Stimulated activated memory B cell treated with anti-CD40 and anti-IgM and Interleukin-4, amounts not matched to agents 10 μg/mL and 1 μg/mL and 100 μg/mL, for 72 hours (primary cell): ENCODE data around the gene MCM10.
"Not testable (repeated sequence)": the region's sequence is repeated elsewhere in the genome, so short reads cannot be mapped to it uniquely, and the experiment has no call there.

ENCODE experiments used
- ATAC-seq: fragments of 150-1000 bp; cut with Tn5 transposase; 2 replicates; pipeline ENCODE4 v1.10.0; 2021
- H3K27ac Mint-ChIP-seq: one replicate; pipeline ENCODE4 v1.8.0; 2022; ENCODE audit warnings: mild to moderate bottlenecking, mixed read lengths
- H3K27me3 Mint-ChIP-seq: one replicate; pipeline ENCODE4 v1.8.0; 2022; ENCODE audit warnings: mixed read lengths
- H3K36me3 Mint-ChIP-seq: one replicate; pipeline ENCODE4 v1.8.0; 2022; ENCODE audit warnings: mixed read lengths
- H3K4me1 Mint-ChIP-seq: one replicate; pipeline ENCODE4 v1.8.0; 2022; ENCODE audit warnings: mixed read lengths
- H3K4me3 Mint-ChIP-seq: one replicate; pipeline ENCODE4 v1.8.0; 2022; ENCODE audit warnings: mild to moderate bottlenecking, moderate library complexity, mixed read lengths
- H3K9me3 Mint-ChIP-seq: one replicate; pipeline ENCODE4 v1.8.0; 2022; ENCODE audit warnings: mixed read lengths

MCM10 gene

GRCh38 chr10:13222566-13222965 lies 61.2 kb downstream of the MCM10 start:
- no peak overlapping the region for H3K27ac Mint-ChIP-seq
- no peaks in the 10 kb centered on the region for H3K27me3 Mint-ChIP-seq
- H3K4me3 Mint-ChIP-seq = no peak overlapping the region
- no peaks in the 10 kb centered on the region for H3K36me3 Mint-ChIP-seq
- H3K4me1 Mint-ChIP-seq = no peaks in the 10 kb centered on the region
- no peaks in the 10 kb centered on the region for H3K9me3 Mint-ChIP-seq
- ATAC-seq = no peak

- Mint-ChIP-seq H3K4me3 (no peak overlapping the region), H3K9me3 (no peaks in the 10 kb centered on the region)
Measured at GRCh38 chr10:13223241-13223640, 61.9 kb downstream of the MCM10 start.

GRCh38 chr10:13224210-13224995 lies 63.0 kb downstream of the MCM10 start:
- H3K36me3 Mint-ChIP-seq = no peaks in the 10 kb centered on the region
- no peak overlapping the region for H3K27ac Mint-ChIP-seq
- no peak overlapping the region for H3K4me3 Mint-ChIP-seq
- no peaks in the 10 kb centered on the region for H3K9me3 Mint-ChIP-seq
- H3K27me3 Mint-ChIP-seq = no peaks in the 10 kb centered on the region
- no peaks in the 10 kb centered on the region for H3K4me1 Mint-ChIP-seq
- ATAC-seq = no peak

More at GRCh38 chr10:13223241-13223640, 61.9 kb downstream of the MCM10 start:
- Mint-ChIP-seq H3K27ac (no peak overlapping the region), H3K27me3 (no peaks in the 10 kb centered on the region), H3K36me3 (no peaks in the 10 kb centered on the region), H3K4me1 (no peaks in the 10 kb centered on the region)
- no peak for ATAC-seq

GRCh38 chr10:13225601-13226000 lies 64.2 kb downstream of the MCM10 start:
- H3K9me3 Mint-ChIP-seq = no peaks in the 10 kb centered on the region
- H3K27me3 Mint-ChIP-seq = no peaks in the 10 kb centered on the region
- no peaks in the 10 kb centered on the region for H3K4me1 Mint-ChIP-seq
- no peak overlapping the region for H3K27ac Mint-ChIP-seq
- no peak for ATAC-seq
- H3K4me3 Mint-ChIP-seq = no peak overlapping the region
- no peaks in the 10 kb centered on the region for H3K36me3 Mint-ChIP-seq

- H3K4me3 Mint-ChIP-seq = no peak overlapping the region
- H3K27ac Mint-ChIP-seq = no peak overlapping the region
- H3K27me3 Mint-ChIP-seq = no peaks in the 10 kb centered on the region
- no peaks in the 10 kb centered on the region for H3K4me1 Mint-ChIP-seq
- H3K36me3 Mint-ChIP-seq = no peaks in the 10 kb centered on the region
- ATAC-seq = no peak
- no peaks in the 10 kb centered on the region for H3K9me3 Mint-ChIP-seq
Measured at GRCh38 chr10:13227031-13227430, 65.7 kb downstream of the MCM10 start.

- Mint-ChIP-seq H3K36me3 (no peaks in the 10 kb centered on the region), H3K9me3 (no peaks in the 10 kb centered on the region), H3K27me3 (peaks cover 21% of the 10 kb centered on the region), H3K4me3 (no peak overlapping the region), H3K27ac (no peak overlapping the region), H3K4me1 (no peaks in the 10 kb centered on the region)
- no peak for ATAC-seq
Measured at GRCh38 chr10:13231190-13231589, 69.8 kb downstream of the MCM10 start.

GRCh38 chr10:13231808-13232207 lies 70.5 kb downstream of the MCM10 start:
- Mint-ChIP-seq H3K4me1 (no peaks in the 10 kb centered on the region), H3K9me3 (no peaks in the 10 kb centered on the region), H3K27me3 (peaks cover 21% of the 10 kb centered on the region), H3K4me3 (no peak overlapping the region), H3K36me3 (no peaks in the 10 kb centered on the region), H3K27ac (no peak overlapping the region)
- ATAC-seq = no peak

GRCh38 chr10:13233358-13233757 lies 72.0 kb downstream of the MCM10 start:
- no peak for ATAC-seq
- H3K9me3 Mint-ChIP-seq = no peaks in the 10 kb centered on the region
- H3K27me3 Mint-ChIP-seq = peaks cover 21% of the 10 kb centered on the region
- no peak overlapping the region for H3K4me3 Mint-ChIP-seq
- H3K36me3 Mint-ChIP-seq = no peaks in the 10 kb centered on the region
- H3K27ac Mint-ChIP-seq = no peak overlapping the region
- no peaks in the 10 kb centered on the region for H3K4me1 Mint-ChIP-seq

- Mint-ChIP-seq H3K9me3 (no peaks in the 10 kb centered on the region), H3K27ac (no peak within 1 kb of the TSS), H3K4me3 (no peak within 1 kb of the TSS), H3K4me1 (no peaks in the 10 kb centered on the region), H3K27me3 (peaks cover 21% of the 10 kb centered on the region), H3K36me3 (no peaks in the 10 kb centered on the region)
- no peak for ATAC-seq
Measured at GRCh38 chr10:13234172-13234571, 72.8 kb downstream of the MCM10 start, which contains the start of gene UCMA. UCMA (minus strand) TSS chr10:13234374; CDS start chr10:13234258, 116 bp downstream.

GRCh38 chr10:13234736-13235135 lies 73.4 kb downstream of the MCM10 start:
- not testable (repeated sequence) for H3K4me3 Mint-ChIP-seq, H3K9me3 Mint-ChIP-seq, ATAC-seq, H3K27ac Mint-ChIP-seq, H3K4me1 Mint-ChIP-seq, H3K36me3 Mint-ChIP-seq
- peaks cover 21% of the 10 kb centered on the region for H3K27me3 Mint-ChIP-seq

- no peak for ATAC-seq
- H3K9me3 Mint-ChIP-seq = no peaks in the 10 kb centered on the region
- peaks cover 21% of the 10 kb centered on the region for H3K27me3 Mint-ChIP-seq
- no peaks in the 10 kb centered on the region for H3K36me3 Mint-ChIP-seq
- H3K27ac Mint-ChIP-seq = no peak overlapping the region
- no peak overlapping the region for H3K4me3 Mint-ChIP-seq
- H3K4me1 Mint-ChIP-seq = no peaks in the 10 kb centered on the region
Measured at GRCh38 chr10:13236638-13237037, 75.3 kb downstream of the MCM10 start.

GRCh38 chr10:13238271-13239077 lies 77.1 kb downstream of the MCM10 start:
- no peak overlapping the region for H3K27ac Mint-ChIP-seq
- peak; percentile 17 for ATAC-seq
- peaks cover 13% of the 10 kb centered on the region for H3K27me3 Mint-ChIP-seq
- no peaks in the 10 kb centered on the region for H3K36me3 Mint-ChIP-seq
- H3K4me3 Mint-ChIP-seq = no peak overlapping the region
- no peaks in the 10 kb centered on the region for H3K4me1 Mint-ChIP-seq
- H3K9me3 Mint-ChIP-seq = no peaks in the 10 kb centered on the region

- Mint-ChIP-seq H3K27ac (no peak overlapping the region), H3K9me3 (no peaks in the 10 kb centered on the region), H3K4me3 (no peak overlapping the region), H3K27me3 (no peaks in the 10 kb centered on the region), H3K4me1 (no peaks in the 10 kb centered on the region), H3K36me3 (no peaks in the 10 kb centered on the region)
- no peak for ATAC-seq
Measured at GRCh38 chr10:13239923-13240322, 78.6 kb downstream of the MCM10 start.

GRCh38 chr10:13241613-13242012 lies 80.3 kb downstream of the MCM10 start:
- Mint-ChIP-seq H3K36me3 (no peaks in the 10 kb centered on the region), H3K27me3 (no peaks in the 10 kb centered on the region), H3K9me3 (no peaks in the 10 kb centered on the region), H3K4me3 (no peak overlapping the region), H3K27ac (no peak overlapping the region), H3K4me1 (no peaks in the 10 kb centered on the region)
- ATAC-seq = no peak

GRCh38 chr10:13242260-13242659 lies 80.9 kb downstream of the MCM10 start:
- H3K27me3 Mint-ChIP-seq, H3K4me3 Mint-ChIP-seq, H3K27ac Mint-ChIP-seq, ATAC-seq, H3K36me3 Mint-ChIP-seq, H3K9me3 Mint-ChIP-seq, H3K4me1 Mint-ChIP-seq: not testable (repeated sequence)

- Mint-ChIP-seq H3K27ac (no peak overlapping the region), H3K36me3 (no peaks in the 10 kb centered on the region), H3K4me1 (no peaks in the 10 kb centered on the region), H3K27me3 (no peaks in the 10 kb centered on the region), H3K4me3 (no peak overlapping the region), H3K9me3 (no peaks in the 10 kb centered on the region)
- no peak for ATAC-seq
Measured at GRCh38 chr10:13247246-13247645, 85.9 kb downstream of the MCM10 start.
